Measurements from ENCODE around the gene EML6. TPM values are rescaled to one million over a fixed set of nuclear protein-coding genes. Genes with fewer than 3 reads are reported as not detected.

The EML6 gene
- polyA plus RNA-seq, 1 donor (not counting 4 experiments of a cell fraction or from before 2014, with no cell fraction given): 0.96 TPM

DNA sequence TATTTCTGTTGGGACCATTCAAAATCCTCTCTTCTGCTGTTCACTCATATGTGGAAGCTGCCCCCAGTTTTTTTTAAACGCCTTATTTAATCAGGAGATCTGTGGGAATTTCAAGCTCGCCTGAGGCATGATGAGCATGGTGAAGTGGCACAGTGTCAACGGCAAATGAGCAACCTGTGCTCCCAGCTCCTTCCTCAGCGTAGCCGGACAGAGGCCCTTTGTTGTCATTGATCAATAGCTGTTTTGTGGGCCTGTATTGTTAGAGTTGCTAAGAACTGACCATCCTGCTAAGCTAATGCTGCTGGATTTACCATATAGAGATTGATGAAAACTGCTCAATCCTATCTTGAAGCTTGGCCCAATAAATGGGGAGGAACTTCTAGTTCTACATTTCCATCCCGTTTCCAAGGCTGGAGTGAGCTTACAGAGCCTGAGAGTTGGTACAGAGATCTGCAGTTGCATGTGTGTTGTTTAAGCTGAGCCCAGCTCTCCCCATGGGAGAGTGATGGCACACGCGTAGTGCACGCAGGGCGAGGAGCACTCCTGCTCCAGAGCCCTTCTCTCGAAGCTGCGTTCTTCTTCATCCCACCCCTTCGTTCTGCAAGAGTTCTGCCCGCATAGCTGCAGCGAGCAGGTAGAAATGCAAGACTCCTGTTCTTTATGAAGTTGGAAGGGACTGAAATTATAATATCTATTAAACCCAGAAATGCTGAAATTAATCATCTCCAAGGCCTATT, 218.0 kb downstream of the EML6 start:
- H3K27ac ChIP-seq (ENCODE audit: control insufficient read depth, insufficient read depth, low read length): no peak overlapping the region
- no peak for TF ChIP-seq EZH2 (IDR thresholded peaks at IDR 0.05; ENCODE audit: low read length)
- no peaks in the 10 kb centered on the region for H3K79me2 ChIP-seq (ENCODE audit: control insufficient read depth, insufficient read depth, low read length)
- no peak overlapping the region for H3K4me3 ChIP-seq (ENCODE audit: control insufficient read depth in 2 of 3, extremely low read depth in 1 of 3, insufficient read depth in 2 of 3, low read depth in 1 of 3, low read length in 3 of 3)
- DNase-seq (ENCODE audit: low read depth, low spot score) (no peak), FAIRE-seq (no peak)
- no peaks in the 10 kb centered on the region for H3K36me3 ChIP-seq (ENCODE audit: control insufficient read depth in 2 of 2, extremely low read depth in 1 of 2, insufficient read depth in 2 of 2, low read length in 2 of 2)
- no peaks in the 10 kb centered on the region for H3K27me3 ChIP-seq (ENCODE audit: control insufficient read depth, extremely low read depth, insufficient read depth, low read length)
- no peaks in the 10 kb centered on the region for H3K9me3 ChIP-seq (ENCODE audit: control insufficient read depth, low read depth, low read length)
- H4K20me1 ChIP-seq (ENCODE audit: control insufficient read depth, extremely low read depth, insufficient read depth, low read length): no peaks in the 10 kb centered on the region
- no peaks in the 10 kb centered on the region for H3K9me1 ChIP-seq (ENCODE audit: control insufficient read depth, extremely low read depth, insufficient read depth, low read length)
- no peak overlapping the region for H3K4me2 ChIP-seq (ENCODE audit: control insufficient read depth, extremely low read depth, insufficient read depth, low read depth, low read length)
- dilution Hi-C loops (cut with MboI; ENCODE audit: extremely low pct_ligation_motif_present, low sequenced_read_pairs): no loop called here
- peaks cover 10% of the 10 kb centered on the region for H3K4me1 ChIP-seq (ENCODE audit: control insufficient read depth, extremely low read depth, insufficient read depth, low read length)
- H3K9ac ChIP-seq (ENCODE audit: control insufficient read depth, extremely low read depth, insufficient read depth, low read length): no peak overlapping the region
- no peak overlapping the region for H2AFZ ChIP-seq (ENCODE audit: control insufficient read depth, low read length)

GRCh38 chr2:54942373-54942772, 218.9 kb downstream of the EML6 start:
- TF ChIP-seq EZH2 (IDR thresholded peaks at IDR 0.05; ENCODE audit: low read length): no peak
- H3K9ac ChIP-seq (ENCODE audit: control insufficient read depth, extremely low read depth, insufficient read depth, low read length): no peak overlapping the region
- H3K27me3 ChIP-seq (ENCODE audit: control insufficient read depth, extremely low read depth, insufficient read depth, low read length): no peaks in the 10 kb centered on the region
- no peaks in the 10 kb centered on the region for H3K79me2 ChIP-seq (ENCODE audit: control insufficient read depth, insufficient read depth, low read length)
- FAIRE-seq (no peak), DNase-seq (ENCODE audit: low read depth, low spot score) (no peak)
- H3K4me2 ChIP-seq (ENCODE audit: control insufficient read depth, extremely low read depth, insufficient read depth, low read depth, low read length): no peak overlapping the region
- no peaks in the 10 kb centered on the region for H3K36me3 ChIP-seq (ENCODE audit: control insufficient read depth in 2 of 2, extremely low read depth in 1 of 2, insufficient read depth in 2 of 2, low read length in 2 of 2)
- no peak overlapping the region for H3K27ac ChIP-seq (ENCODE audit: control insufficient read depth, insufficient read depth, low read length)
- no peak overlapping the region for H2AFZ ChIP-seq (ENCODE audit: control insufficient read depth, low read length)
- dilution Hi-C loops (cut with MboI; ENCODE audit: extremely low pct_ligation_motif_present, low sequenced_read_pairs): no loop called here
- no peaks in the 10 kb centered on the region for H3K9me1 ChIP-seq (ENCODE audit: control insufficient read depth, extremely low read depth, insufficient read depth, low read length)
- no peaks in the 10 kb centered on the region for H3K9me3 ChIP-seq (ENCODE audit: control insufficient read depth, low read depth, low read length)
- H3K4me1 ChIP-seq (ENCODE audit: control insufficient read depth, extremely low read depth, insufficient read depth, low read length): peaks cover 10% of the 10 kb centered on the region
- H3K4me3 ChIP-seq (ENCODE audit: control insufficient read depth in 2 of 3, extremely low read depth in 1 of 3, insufficient read depth in 2 of 3, low read depth in 1 of 3, low read length in 3 of 3): no peak overlapping the region
- no peaks in the 10 kb centered on the region for H4K20me1 ChIP-seq (ENCODE audit: control insufficient read depth, extremely low read depth, insufficient read depth, low read length)

DNA sequence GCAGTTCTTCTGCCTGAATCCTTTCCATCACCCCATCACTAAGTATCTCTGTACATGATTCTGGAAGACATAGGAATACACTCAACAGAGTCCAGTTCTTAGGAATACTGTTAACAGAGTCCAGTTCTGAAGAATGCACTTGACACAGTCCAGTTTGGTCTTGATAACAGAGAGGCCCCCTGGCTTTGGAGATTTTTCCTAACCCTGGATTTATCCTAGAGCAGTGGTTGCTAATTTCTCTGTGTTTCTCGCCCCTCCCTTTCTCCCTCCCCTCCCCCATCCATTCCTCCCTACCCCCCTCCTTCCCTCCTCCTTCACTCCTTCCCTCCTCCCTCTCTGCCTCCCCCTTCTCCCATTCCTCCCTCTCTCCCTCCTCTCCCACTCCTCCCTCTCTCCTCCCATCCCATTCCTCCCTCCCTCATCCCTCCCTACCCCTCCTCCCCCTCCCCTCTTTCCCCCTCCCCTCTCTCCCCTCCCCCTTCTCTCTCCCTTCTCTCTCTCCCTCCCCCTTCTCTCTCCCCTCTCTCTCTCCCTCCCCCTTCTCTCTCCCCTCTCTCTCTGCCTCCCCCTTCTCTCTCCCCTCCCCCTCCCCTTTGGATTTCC, 221.4 kb downstream of the EML6 start:
- no peak overlapping the region for H3K9ac ChIP-seq (ENCODE audit: control insufficient read depth, extremely low read depth, insufficient read depth, low read length)
- DNase-seq (ENCODE audit: low read depth, low spot score) (no peak), FAIRE-seq (no peak)
- no peak overlapping the region for H3K4me2 ChIP-seq (ENCODE audit: control insufficient read depth, extremely low read depth, insufficient read depth, low read depth, low read length)
- no peaks in the 10 kb centered on the region for H3K9me1 ChIP-seq (ENCODE audit: control insufficient read depth, extremely low read depth, insufficient read depth, low read length)
- H3K9me3 ChIP-seq (ENCODE audit: control insufficient read depth, low read depth, low read length): no peaks in the 10 kb centered on the region
- no peaks in the 10 kb centered on the region for H4K20me1 ChIP-seq (ENCODE audit: control insufficient read depth, extremely low read depth, insufficient read depth, low read length)
- no peaks in the 10 kb centered on the region for H3K79me2 ChIP-seq (ENCODE audit: control insufficient read depth, insufficient read depth, low read length)
- TF ChIP-seq, protein P1, sequence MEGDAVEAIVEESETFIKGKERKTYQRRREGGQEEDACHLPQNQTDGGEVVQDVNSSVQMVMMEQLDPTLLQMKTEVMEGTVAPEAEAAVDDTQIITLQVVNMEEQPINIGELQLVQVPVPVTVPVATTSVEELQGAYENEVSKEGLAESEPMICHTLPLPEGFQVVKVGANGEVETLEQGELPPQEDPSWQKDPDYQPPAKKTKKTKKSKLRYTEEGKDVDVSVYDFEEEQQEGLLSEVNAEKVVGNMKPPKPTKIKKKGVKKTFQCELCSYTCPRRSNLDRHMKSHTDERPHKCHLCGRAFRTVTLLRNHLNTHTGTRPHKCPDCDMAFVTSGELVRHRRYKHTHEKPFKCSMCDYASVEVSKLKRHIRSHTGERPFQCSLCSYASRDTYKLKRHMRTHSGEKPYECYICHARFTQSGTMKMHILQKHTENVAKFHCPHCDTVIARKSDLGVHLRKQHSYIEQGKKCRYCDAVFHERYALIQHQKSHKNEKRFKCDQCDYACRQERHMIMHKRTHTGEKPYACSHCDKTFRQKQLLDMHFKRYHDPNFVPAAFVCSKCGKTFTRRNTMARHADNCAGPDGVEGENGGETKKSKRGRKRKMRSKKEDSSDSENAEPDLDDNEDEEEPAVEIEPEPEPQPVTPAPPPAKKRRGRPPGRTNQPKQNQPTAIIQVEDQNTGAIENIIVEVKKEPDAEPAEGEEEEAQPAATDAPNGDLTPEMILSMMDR (optimal IDR thresholded peaks at IDR 0.05 in 1 of 3, IDR thresholded peaks at IDR 0.05 in 1 of 3, conservative IDR thresholded peaks at IDR 0.05 in 1 of 3; ENCODE audit: extremely low read depth in 1 of 3, insufficient read depth in 2 of 3, low read length in 3 of 3): no peak
- TF ChIP-seq EZH2 (IDR thresholded peaks at IDR 0.05; ENCODE audit: low read length): no peak
- no peaks in the 10 kb centered on the region for H3K36me3 ChIP-seq (ENCODE audit: control insufficient read depth in 2 of 2, extremely low read depth in 1 of 2, insufficient read depth in 2 of 2, low read length in 2 of 2)
- H3K4me1 ChIP-seq (ENCODE audit: control insufficient read depth, extremely low read depth, insufficient read depth, low read length): peaks cover 10% of the 10 kb centered on the region
- H3K27me3 ChIP-seq (ENCODE audit: control insufficient read depth, extremely low read depth, insufficient read depth, low read length): no peaks in the 10 kb centered on the region
- dilution Hi-C loops (cut with MboI; ENCODE audit: extremely low pct_ligation_motif_present, low sequenced_read_pairs): no loop called here
- H3K4me3 ChIP-seq (ENCODE audit: control insufficient read depth in 2 of 3, extremely low read depth in 1 of 3, insufficient read depth in 2 of 3, low read depth in 1 of 3, low read length in 3 of 3): no peak overlapping the region
- no peak overlapping the region for H2AFZ ChIP-seq (ENCODE audit: control insufficient read depth, low read length)
- H3K27ac ChIP-seq (ENCODE audit: control insufficient read depth, insufficient read depth, low read length): no peak overlapping the region

Data from keratinocyte (primary cell).